Breast epithelium (tissue), 4 donors: ENCODE measurements around the gene CCAR1. TPM values are rescaled to one million over a fixed set of nuclear protein-coding genes. Genes with fewer than 3 reads are reported as not detected.

Experiments used
- DNase-seq, 2 donors: peaks; one replicate each; pipeline ENCODE4 v3.0.0-alpha.2; 2019; ENCODE audit warnings: low spot score in 2 of 2
- H3K27ac ChIP-seq, 2 donors: fragments of 200-600 bp; sonication (generic) in 1 of 2; one replicate each; pipeline ENCODE4 v1.5.1; 2016 to 2019; ENCODE audit warnings: mild to moderate bottlenecking in 1 of 2
- H3K27me3 ChIP-seq, 2 donors: fragments of 200-600 bp; sonication (generic) in 1 of 2; one replicate each; pipeline versions ENCODE4 v1.5.1 to v1.6.0; 2017 to 2019; ENCODE audit warnings: control low read depth in 1 of 2, mild to moderate bottlenecking in 1 of 2
- H3K36me3 ChIP-seq: fragments of 200-600 bp; one replicate; pipeline ENCODE4 v1.5.1; 2019
- H3K4me1 ChIP-seq, 2 donors: fragments of 200-600 bp; sonication (generic); one replicate each; pipeline ENCODE4 v1.5.1; 2016 to 2019; ENCODE audit warnings: control low read depth in 1 of 2
- H3K4me3 ChIP-seq, 3 donors: fragments of 200-600 bp; sonication (generic); 1 replicate in 2 of 3; 2 replicates in 1 of 3; pipeline ENCODE4 v1.5.1; 2016 to 2019; ENCODE audit warnings: mild to moderate bottlenecking in 3 of 3, moderate library complexity in 2 of 3
- H3K9me3 ChIP-seq, 2 donors: fragments of 200-600 bp; sonication (generic) in 1 of 2; one replicate each; pipeline ENCODE4 v1.5.1; 2016 to 2019; ENCODE audit warnings: control low read depth in 1 of 2
- CTCF ChIP-seq, 3 donors: fragments of 450-650 bp; IDR thresholded peaks; one replicate each; pipeline ENCODE4 v1.5.1; 2016 to 2017; ENCODE audit warnings: antibody characterized with exemption in 3 of 3, mild to moderate bottlenecking in 3 of 3, moderate library complexity in 3 of 3
- POLR2A ChIP-seq: fragments of 450-650 bp; IDR thresholded peaks from one replicate; pipeline ENCODE4 v1.6.1; 2016; ENCODE audit warnings: antibody characterized with exemption, mild to moderate bottlenecking, moderate library complexity
- POLR2AphosphoS5 ChIP-seq, 3 donors: sonication (generic); formaldehyde crosslinking; IDR thresholded peaks; one replicate each; pipeline ENCODE4 v1.6.1; 2017; ENCODE audit warnings: antibody characterized with exemption in 3 of 3
- intact Hi-C: fragments of 100-400 bp; cut with DNase I; formaldehyde crosslinking; loops from one replicate; pipeline ENCODE4 v1.15.1; 2023; ENCODE audit warnings: low total_unique reads
- total RNA-seq, 3 donors: library from RNA; depleted of rRNA; stranded (reverse); fragments of >200 nt; gene quantifications; one replicate each; pipeline ENCODE4 v1.1.0, GENCODE V29; 2016

CCAR1 gene
- total RNA-seq, 3 donors from 2014 or later, result 60.6 to 91.9 (median 70.8) TPM

DNA sequence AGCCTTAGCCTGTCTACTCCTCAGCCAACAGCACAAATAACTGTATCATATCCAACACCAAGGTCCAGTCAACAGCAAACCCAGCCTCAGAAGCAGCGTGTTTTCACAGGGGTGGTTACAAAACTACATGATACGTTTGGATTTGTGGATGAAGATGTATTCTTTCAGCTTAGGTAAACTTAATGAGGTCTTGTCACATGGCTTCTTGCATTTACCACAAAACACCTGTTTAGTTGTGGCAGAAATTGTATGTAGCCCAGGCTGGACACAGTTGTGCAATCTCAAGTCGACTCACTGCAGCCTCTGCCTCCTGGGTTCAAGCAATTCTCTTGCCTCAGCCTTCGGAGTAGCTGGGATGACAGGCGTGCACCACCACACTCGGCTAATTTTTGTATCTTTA, 21.4 kb downstream of the CCAR1 start:
- H3K27me3 ChIP-seq, result no peaks in the 10 kb centered on the region
- no peak overlapping the region for H3K4me3 ChIP-seq
- H3K36me3 ChIP-seq, result peaks cover 12% of the 10 kb centered on the region
- intact Hi-C loops, result no loop called here
- no peaks in the 10 kb centered on the region for H3K9me3 ChIP-seq
- H3K27ac ChIP-seq, result no peak overlapping the region
- H3K4me1 ChIP-seq, result no peaks in the 10 kb centered on the region
- no peak for DNase-seq
- TF ChIP-seq CTCF (IDR thresholded peaks at IDR 0.05) (no peak), POLR2AphosphoS5 (IDR thresholded peaks at IDR 0.05) (no peak), POLR2A (no peak)

DNA sequence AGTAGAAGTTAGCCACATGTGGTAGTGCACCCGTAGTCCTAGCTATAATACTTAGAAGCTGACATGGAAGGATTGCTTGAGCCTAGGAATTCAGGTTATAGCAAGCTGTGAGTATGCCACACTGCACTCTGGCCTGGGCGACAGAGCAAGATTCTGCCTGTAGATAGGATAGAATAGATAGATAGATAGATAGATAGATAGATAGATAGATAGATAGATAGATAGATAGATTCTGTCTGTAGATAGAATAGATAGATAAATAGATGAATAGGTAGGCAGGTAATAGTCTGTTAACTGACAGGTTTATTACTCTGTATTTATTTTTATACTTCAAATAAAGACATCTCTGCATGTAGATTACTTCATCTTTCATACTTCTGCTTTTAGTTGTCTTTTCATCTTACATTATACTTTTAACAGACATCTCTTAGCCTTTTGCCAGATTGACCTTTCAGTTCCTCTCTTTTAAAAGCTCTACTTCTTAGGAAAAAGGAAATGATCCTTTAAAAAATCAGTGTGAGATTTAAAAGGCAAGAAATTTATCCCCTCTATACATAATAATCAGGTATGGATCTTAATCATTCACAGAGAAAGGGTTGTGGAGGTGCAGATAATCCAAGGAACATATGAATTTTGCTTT, 31.8 kb downstream of the CCAR1 start:
- no peaks in the 10 kb centered on the region for H3K27me3 ChIP-seq
- DNase-seq, result no peak
- H3K27ac ChIP-seq, result no peak overlapping the region
- no peaks in the 10 kb centered on the region for H3K4me1 ChIP-seq
- H3K4me3 ChIP-seq, result no peak overlapping the region
- H3K36me3 ChIP-seq, result peaks cover 22% of the 10 kb centered on the region
- no peaks in the 10 kb centered on the region for H3K9me3 ChIP-seq
- TF ChIP-seq POLR2AphosphoS5 (IDR thresholded peaks at IDR 0.05) (no peak), POLR2A (no peak), CTCF (IDR thresholded peaks at IDR 0.05) (no peak)
- intact Hi-C loops, result no loop called here

GRCh38 chr10:68756246-68756645, 35.2 kb downstream of the CCAR1 start:
- H3K4me1 ChIP-seq, result no peaks in the 10 kb centered on the region
- H3K4me3 ChIP-seq, result no peak overlapping the region
- no peaks in the 10 kb centered on the region for H3K9me3 ChIP-seq
- H3K27ac ChIP-seq, result no peak overlapping the region
- TF ChIP-seq POLR2AphosphoS5 (IDR thresholded peaks at IDR 0.05) (no peak), CTCF (IDR thresholded peaks at IDR 0.05) (no peak), POLR2A (no peak)
- intact Hi-C loops, result no loop called here
- H3K36me3 ChIP-seq, result peaks cover 24% of the 10 kb centered on the region
- no peak for DNase-seq
- no peaks in the 10 kb centered on the region for H3K27me3 ChIP-seq

GRCh38 chr10:68756766-68757165, 35.7 kb downstream of the CCAR1 start:
- TF ChIP-seq CTCF (IDR thresholded peaks at IDR 0.05), result no peak
- no peak for TF ChIP-seq POLR2AphosphoS5 (IDR thresholded peaks at IDR 0.05)
- TF ChIP-seq POLR2A, result no peak
- intact Hi-C loops, result no loop called here
- H3K27me3 ChIP-seq, result no peaks in the 10 kb centered on the region
- H3K36me3 ChIP-seq, result peaks cover 23% of the 10 kb centered on the region
- DNase-seq, result no peak
- H3K4me1 ChIP-seq, result no peaks in the 10 kb centered on the region
- no peak overlapping the region for H3K4me3 ChIP-seq
- no peaks in the 10 kb centered on the region for H3K9me3 ChIP-seq
- no peak overlapping the region for H3K27ac ChIP-seq

DNA sequence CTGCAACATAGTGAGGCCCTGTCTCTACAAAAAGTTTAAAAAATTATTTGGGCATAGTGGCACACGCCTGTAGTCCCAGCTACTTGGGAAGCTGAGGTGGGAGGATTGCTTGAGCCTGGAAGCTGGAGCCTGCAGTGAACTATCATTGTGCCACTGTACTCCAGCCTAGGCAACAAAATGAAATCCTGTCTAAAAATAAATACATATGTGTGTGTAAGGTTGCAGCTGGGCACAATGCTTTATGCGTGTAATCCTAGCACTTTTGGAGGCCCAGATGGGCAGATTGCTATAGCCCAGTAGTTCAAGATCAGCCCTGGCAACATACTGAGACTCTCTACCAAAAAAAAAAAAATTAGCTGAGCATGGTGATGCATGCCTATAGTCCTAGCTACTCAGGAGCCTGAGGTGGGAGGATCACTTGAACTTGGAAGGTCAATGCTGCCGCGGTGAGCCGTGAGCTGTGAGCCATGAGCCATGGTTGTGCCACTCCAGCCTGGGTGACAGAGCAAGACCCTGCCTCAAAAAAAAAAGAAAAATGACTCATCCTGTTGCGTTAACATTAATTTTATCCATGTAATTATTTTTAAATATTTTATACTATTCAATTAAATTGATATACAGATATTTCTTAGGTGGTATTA, 38.3 kb downstream of the CCAR1 start:
- TF ChIP-seq CTCF (IDR thresholded peaks at IDR 0.05), result no peak
- no peak for TF ChIP-seq POLR2A
- no peak for TF ChIP-seq POLR2AphosphoS5 (IDR thresholded peaks at IDR 0.05)
- H3K4me3 ChIP-seq, result no peak overlapping the region
- H3K4me1 ChIP-seq, result no peaks in the 10 kb centered on the region
- H3K9me3 ChIP-seq, result no peaks in the 10 kb centered on the region
- peaks cover 25% of the 10 kb centered on the region for H3K36me3 ChIP-seq
- no peak overlapping the region for H3K27ac ChIP-seq
- DNase-seq, result no peak
- intact Hi-C loops, result no loop called here
- H3K27me3 ChIP-seq, result no peaks in the 10 kb centered on the region
